ENCODE data around the gene FXYD5.
"Not testable (repeated sequence)": the region's sequence is repeated elsewhere in the genome, so short reads cannot be mapped to it uniquely, and the experiment has no call there.

The FXYD5 gene

DNA sequence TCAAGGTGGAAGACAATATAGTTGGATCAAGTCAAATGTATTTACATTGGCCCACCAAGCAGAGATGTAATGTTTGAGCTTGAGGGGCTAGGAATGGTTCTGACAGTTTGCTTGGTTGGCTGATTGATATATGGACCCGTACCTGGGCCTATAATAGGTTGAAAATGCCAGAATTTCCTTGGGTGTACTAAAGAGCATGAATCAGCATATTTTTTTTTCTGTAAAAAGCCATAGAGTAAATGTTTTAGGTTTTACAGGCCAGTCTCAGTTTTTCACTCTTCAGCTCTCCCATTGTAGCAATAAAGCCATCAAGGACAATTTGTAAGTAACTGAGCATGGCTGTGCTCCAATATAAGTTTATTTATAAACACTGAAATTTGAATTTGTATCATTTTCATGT, 26.9 kb downstream of the FXYD5 start:
- no peak for DNase-seq (ENCODE audit: low read depth)

DNA sequence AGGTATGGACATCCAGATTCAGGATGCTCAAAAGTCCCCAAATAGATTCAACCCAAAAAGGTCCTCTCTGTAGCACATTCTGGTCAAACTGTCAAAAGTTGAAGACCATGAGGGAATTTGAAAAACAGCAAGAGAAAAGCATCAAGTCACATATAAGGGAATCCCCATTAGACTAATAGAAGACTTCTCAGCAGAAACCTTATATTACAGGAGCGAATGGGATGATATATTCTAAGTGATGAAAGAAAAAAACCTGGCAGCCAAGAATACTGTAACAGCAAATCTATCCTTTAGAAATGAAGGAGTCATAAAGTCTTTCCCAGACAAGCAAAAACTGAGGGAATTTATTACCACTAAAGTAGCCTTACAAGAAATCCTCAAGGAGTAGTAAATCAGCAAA, 29.7 kb downstream of the FXYD5 start:
- DNase-seq (ENCODE audit: low read depth) = no peak

DNA sequence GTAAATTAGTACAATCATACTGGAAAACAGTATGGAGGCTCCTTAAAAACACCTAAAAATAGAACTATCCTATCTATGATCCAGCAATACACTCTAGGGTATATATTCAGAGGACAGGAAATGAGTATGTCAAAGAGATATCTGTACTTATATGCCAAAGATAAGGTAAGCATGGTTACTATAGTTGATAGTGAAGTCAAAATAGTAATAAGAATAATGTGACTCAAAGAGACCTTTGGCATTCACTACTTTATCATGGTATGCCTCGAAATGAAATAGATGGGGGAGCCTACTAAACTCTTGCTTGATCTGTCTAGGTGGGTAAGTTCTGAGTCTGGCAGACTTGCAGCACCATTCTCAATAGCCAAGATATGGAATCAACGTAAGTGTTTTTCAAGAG, 30.3 kb downstream of the FXYD5 start:
- no peak for DNase-seq (ENCODE audit: low read depth)

DNA sequence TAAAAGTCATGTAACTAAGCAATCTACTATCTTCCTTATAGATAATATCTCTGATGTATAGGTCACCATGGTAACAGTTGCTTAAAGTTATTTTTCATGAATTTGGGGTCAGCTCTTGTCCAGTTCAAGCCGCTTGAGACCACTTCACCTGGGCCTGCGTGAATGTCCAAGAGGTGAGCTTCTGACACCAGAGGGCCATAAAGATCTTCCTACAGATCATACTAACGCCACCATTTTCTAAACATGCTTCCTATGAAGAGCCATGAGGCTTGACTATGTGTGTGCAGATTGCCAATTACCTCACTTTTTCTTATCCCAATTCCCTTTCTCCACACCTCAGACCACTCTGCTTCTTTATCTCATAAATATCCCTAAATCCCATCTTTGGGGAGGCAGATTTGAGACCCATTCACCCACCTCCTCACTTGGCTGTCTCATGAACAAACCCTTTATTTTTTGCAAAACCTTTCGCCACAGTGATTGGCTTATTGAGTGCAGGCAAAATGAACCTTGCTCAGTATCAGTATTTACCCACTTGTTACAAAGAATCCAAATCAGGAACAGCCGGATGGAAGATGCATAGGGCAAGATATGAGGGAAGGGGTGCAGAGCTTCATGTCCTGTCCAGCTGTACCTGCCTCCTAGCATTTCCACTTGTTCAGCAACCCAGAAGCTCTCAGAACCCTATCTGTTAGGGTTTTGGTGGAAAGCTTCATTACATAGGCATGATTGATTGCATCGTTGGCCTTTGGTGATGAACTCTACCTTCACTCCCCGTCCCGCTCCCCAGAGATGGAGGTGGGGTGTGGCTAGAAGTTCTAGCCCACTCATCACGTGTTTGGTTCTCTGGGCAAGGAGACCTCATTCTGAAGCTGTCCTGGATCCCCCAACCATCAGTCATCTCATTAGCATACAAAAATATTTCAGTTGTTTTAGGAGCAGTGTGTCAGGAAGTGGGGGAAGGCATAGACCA, 39.8 kb downstream of the FXYD5 start:
- no peak for DNase-seq (ENCODE audit: low read depth)

DNA sequence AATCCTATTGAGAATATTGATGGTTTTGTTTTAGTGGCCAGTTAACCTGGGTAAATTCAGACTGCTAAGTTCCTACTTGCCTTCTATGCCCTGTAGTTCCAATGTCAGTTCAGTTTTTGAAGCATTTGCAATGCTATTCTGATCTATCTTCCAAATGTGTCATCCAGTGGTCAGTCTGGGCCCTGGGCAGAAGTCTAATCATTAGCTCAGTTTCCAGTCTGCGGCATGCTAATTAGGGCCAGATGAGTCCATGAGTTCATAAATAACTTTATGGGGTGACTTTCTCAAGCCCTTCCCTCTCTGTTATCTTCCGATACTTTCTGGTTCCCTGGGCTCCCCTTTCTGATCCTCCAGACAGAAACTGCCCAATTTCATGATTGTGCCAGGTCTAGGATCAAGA, 41.3 kb downstream of the FXYD5 start:
- no peak for DNase-seq (ENCODE audit: low read depth)

DNA sequence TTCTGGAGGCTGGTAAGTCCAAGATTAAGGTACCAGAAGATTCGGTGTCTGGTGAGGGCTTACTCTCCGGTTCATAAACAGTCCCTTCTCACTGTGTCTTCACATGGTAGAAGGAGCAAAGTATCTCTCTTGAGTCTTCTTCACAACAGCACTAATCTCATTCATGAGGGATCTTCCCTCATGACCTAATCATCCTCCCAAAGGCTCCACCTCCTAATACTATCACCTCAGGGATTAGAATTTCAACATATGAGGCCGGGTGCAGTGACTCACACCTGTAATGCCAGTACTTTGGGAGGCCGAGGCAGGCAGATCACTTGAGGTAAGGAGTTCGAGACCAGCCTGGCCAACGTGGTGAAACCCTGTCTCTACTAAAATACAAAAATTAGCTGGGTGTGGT, 42.3 kb downstream of the FXYD5 start:
- not testable (repeated sequence) for DNase-seq (ENCODE audit: low read depth)

DNA sequence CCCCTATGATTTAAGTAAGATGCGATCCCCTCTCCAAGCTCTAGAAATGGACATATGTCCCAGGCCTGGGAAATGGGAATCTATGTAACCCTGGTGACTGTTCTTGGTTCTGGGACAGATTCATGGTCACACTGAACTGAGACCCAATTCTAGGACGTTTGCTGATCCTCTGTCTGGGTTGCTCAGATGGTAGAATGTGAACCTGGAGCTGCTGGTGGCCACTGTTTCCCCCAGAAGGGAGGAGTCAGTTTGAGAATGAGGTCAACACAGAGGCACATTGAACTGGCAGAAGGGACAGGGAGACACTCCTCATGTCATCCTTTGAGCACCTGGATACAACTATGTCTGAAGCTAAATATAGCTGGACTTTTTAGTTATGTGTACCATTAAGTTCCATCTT, 44.9 kb downstream of the FXYD5 start:
- no peak for DNase-seq (ENCODE audit: low read depth)

DNA sequence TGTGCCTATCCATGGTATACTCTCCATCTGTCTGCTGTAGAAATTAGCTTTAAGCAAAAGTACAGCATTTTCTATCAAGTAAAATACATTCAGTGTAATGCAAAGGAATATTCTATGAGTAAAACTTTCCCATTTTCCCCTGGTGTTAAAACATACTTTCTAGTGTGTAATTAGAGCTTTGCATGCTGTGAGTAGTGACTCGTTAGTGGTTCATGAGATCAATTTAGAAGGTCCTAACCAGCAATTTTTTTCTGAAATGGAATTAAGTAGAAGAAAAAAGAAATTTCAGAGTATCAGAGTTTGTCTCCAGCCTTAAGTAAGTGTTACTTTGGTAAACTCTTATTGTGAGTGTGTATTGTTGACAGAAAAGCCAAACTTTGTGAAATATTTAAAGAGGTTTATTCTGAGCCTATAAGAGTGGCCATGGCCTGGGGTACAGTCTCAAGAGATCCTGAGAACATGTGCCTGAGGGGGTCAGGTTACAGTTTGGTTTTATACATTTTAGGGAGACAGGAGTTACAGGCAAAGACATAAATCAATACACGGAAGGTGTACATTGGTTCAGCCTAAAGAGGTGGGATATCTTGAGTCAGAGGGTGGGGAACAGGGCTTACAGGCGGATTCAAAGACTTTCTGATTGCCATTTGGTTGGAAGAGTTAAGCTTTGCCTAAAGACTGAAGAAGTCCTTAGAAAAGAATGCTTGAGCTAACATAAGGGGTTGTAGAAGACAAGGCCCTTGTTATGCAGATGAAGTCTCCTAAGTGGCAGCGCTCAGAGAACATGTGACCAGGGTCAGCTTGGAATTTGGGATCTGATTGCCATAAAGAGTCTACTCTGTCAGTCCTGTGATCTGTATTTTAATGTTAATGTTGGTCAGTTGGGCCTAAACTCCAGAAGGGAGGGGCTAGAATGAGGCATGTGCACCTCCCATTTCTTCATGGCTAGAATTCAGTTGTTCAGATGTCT, 48.5 kb downstream of the FXYD5 start:
- DNase-seq (ENCODE audit: low read depth) = no peak

DNA sequence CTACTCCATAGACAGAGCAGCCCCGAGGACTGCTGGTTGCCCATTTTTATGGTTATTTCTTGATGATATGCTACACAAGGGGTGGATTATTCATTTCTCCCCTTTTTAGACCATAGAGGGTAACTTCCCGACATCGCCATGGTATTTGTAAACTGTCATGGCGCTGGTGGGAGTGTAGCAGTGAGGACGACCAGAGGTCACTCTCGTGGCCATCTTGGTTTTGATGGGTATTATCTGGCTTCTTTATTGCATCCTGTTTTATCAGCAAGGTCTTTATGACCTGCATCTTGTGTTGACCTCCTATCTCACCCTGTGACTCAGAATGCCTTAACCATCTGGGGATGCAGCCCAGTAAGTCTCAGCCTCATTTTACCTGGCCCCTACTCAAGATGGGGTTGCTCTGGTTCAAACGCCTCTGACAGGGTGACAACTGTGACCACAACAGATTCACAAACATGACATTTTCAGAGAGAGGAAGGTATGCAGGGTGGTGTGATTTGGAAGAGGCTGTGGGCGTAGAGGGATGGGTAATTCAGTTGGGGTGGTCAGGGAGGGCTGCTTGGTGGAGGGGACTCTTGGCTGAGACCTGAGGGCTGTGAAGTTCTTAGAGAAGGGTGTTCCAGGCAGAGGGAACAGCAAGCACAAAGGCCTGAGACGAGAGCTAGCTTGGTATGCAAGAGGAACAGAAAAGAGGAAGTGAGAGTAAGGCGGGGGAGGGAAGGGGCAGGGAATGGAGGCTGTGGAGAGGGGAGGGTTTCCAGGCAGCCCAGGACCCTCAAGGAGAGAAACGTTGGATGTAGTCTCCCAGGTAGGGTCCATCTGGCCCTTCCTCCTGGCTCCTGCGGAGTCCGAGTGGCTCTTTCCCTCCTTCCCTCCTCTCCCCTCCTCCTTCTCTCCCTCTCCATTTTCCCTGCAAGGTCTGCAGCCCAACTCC, 50.5 kb downstream of the FXYD5 start:
- no peak for DNase-seq (ENCODE audit: low read depth)

DNA sequence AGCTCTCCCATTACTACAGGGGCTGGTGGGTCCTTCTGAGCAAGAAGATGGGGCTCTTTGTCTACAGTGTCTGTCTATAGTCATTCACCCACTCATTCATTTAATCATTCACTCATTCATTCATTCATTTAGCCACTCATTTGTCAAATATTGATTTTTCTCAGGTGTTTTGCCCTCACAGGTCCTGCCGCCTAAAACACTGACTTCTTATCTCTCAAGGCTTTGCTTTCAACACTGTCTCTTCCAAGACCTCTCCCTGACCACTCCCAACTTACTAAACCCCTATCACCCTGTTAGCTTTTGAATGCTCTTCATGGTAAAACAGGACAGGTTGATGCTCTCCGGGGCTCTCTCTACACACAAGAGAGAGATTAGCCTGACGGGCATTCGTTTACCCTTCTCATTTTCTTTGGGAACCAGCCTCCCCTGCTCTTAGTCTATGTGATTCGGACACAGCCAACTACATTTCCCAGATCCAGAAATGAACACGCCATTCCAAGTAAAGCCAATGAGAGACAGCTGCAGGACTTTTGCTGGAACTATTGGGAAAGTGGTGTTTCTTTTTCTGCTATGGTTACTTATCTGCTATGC, 51.3 kb downstream of the FXYD5 start:
- no peak for DNase-seq (ENCODE audit: low read depth)

DNA sequence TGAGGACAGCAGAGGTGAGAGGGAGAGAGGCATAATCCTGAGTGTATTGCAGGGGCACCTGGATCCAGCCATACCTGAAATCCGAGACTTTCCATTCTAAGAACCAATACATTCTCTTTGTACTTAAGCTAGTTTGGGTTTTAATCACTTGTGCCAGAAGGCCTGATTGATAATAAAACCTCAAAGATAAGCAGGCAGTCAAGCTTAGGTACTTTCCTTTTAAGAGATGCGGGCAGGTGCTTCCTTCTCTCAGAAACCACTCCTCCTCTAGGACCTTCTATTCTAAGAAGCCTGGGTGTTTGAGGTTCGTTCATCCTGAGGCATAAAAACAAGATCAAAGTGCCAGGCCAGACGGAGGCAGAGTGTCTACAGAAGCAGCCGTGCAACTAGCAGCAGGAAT, 51.8 kb downstream of the FXYD5 start:
- no peak for DNase-seq (ENCODE audit: low read depth)

DNA sequence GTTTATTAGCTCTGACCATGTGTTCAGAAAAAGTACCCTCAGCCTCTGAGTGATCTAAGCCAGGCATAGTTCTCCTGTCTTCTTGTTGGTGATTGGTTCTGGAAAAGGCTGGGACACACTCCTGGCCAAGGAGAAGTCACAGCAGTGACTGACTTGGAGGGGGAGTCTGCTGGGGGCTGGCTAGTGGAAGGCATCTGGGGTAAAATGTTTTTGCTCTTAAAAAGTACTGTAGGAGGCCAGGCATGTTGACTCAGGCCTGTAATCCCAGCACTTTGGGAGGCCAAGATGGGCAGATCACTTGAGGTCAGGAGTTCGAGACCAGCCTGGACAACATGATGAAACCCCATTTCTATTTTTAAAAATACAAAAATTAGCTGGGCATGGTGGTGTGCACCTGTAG, 52.3 kb downstream of the FXYD5 start:
- no peak for DNase-seq (ENCODE audit: low read depth)

DNA sequence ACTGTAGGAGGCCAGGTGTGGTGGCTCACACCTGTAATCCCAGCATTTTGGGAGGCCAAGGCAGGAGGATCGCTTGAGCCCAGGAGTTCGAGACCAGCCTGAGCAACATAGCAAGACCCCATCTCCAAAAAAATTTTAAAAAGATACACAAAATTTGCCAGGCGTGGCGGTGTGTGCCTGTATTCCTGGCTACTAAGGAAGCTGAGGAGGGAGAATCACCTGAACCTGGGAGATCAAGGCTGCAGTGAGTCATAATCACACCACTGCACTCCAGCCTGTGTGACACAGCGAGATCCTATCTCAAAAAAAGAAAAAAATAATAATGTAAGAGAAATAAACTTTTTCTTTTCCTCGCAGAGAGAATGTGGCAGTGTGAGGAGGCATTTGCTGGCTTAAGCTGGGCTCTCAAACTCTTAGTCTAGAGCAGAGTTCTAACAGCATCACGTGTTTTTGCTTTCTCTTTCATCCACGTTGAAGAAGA, 52.9 kb downstream of the FXYD5 start:
- no peak for DNase-seq (ENCODE audit: low read depth)

DNA sequence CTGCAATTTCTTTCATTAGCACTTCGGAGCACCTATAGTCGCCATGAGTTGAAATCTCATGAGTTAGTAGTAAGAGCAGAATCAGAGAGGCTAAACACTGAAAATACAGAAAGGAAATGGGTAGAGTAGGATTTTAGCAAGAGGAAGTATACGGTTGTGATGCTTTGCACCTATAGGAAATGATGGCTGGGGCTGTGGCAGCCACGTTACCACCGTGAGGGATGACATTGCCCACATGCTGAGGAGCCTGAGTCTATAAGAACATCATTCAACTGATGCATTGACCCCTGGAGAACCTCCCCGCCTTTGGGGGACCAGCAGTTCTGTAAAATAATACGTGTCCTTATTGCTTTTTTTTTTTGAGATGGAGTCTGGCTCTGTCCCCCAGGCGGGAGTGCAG, 53.6 kb downstream of the FXYD5 start:
- no peak for DNase-seq (ENCODE audit: low read depth)

DNA sequence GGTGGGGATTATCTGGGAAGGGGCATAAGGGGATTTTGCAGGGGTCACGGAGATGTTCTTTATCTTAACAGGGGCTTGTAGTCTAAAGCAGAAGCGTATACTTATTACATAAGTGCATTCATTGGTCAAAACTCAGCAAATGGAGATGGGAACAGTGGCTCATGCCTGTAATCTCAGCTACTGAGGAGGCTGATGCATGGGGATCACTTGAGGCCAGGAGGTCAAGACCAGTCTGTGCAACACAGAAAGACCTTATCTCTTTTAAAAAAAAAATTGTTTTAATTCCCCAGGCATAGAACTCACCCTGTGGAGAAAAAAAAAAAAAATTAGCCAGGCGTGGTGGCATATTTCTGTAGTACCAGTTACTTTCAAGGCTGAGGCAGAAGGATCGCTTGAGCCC, 55.1 kb downstream of the FXYD5 start:
- DNase-seq (ENCODE audit: low read depth) = no peak

DNA sequence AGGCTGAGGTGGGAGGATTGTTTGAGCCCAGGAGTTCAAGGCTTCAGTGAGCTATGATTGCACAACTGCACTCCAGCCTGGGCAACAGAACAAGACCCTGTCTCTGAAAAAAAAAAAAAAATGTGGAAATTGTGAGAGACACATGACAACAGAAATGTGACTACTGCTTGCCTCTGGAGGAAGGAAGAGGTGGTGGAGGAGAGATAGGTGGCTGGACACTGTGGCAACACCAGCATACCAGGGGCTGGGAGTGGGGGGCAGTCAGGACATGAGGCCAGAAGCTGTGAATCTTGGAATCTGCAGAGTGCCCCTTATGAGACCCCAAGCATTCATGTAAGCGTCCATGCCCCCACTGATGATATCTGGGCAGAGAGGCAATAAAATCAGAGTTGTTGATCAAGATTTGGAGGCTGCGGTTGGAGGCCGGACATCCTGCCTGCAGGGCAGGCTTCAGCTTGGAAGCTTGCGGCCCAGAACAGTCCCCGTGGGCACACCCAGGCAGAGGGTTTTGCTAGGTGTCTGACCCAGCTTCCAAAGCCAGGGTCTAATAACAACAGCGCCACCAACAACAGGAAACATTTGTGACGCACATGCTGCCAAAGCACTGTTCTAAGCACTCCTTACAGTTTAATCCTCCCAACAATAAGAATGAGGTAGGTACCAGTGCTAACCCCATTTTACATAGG, 57.2 kb downstream of the FXYD5 start:
- DNase-seq (ENCODE audit: low read depth) = no peak

DNA sequence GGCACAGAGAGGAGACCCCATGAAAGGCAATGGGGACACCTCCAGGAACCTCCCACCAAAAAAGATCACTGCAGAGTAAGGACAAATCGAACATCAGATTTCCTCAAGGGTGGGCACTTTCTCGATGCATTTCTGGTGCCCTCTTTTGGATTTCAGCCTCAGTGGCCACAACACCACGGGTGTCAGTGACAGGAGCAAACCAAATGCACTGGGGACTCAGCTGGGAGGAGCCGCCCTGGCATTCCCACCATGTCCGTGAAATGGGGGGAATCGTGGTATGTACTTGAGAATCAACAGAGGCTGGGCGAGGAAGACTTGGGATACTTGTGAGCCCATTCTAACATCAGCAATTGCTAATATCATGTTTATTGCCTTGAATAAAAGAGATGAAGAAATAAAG, 57.7 kb downstream of the FXYD5 start:
- DNase-seq (ENCODE audit: low read depth) = no peak

DNA sequence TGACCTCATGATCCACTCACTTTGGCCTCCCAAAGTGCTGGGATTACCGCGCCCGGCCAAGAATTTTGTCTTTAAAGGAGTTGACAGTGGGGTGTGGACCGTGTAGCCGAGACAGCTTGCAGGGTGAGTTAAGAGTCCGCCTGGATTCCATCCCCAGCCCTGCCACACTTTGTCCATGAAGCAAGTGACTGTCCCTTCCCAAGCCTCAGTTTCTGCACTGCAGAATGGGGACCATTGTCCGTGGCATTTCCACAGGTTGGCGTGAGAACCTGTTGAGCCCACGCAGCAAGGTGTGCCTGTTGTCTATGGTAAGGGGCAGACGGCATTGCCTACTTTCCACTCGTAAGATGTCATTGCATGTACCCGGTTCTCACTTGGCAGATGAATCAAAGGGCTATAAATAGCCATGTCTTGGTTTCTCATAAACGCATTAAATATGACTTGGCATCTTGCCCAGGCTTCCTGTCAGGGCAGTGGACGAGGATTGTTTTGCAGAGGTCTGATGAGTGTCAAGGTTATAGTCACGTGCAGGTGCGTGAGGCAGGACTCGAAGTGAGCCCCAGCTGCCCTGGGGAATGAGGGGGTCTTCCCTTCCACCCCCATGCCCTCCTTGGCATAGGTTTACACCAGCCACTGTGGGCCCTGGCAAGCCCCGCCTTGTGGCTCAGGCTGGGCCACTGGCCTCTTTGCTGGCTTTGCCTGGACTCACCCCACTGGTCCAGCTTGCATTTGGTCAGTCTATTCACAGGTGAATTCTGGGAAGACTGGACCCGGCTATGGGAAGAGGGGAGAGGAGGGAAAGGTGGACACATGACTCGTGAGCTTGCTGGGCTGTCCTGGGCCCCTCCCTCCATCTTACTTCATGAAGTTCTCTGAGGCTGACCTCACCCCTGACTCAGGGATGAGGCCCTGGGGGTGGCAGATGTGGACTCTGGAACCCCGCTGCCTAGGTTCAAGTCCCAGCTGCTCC, 59.4 kb downstream of the FXYD5 start:
- DNase-seq (ENCODE audit: low read depth) = peak; percentile 76

DNA sequence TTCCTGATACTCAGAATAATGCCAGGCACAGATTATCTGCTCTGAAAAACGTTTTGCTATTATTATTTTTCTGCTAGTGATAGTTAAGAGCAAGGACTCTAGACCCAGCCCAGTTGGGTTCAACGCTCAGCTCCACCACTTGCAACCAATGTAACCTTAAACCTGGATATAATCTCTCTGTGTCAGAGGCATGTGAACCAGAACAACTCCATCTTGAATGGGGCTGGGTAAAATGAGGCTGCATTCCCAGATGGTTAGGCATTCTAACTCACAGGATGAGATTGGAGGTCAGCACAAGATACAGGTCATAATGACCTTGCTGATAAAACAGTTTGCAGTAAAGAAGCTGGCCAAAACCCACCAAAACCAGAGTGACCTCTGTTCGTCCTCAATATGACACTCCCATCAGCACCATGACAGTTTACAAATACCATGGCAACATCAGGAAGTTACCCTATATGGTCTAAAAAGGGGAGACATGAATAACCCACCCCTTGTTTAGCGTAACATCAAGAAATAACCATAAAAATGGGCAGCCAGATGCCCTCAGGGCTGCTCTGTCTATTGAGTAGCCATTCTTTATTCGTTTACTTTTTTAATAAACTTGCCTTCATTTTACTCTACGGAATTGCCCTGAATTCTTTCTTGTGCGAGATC, 60.4 kb downstream of the FXYD5 start:
- no peak for DNase-seq (ENCODE audit: low read depth)

Data from GM04504 (cell line).